GM19463 (cell line): ENCODE results near the gene CTNNA2.

Experiments used
- ATAC-seq: cut with Tn5 transposase; IDR thresholded peaks from one replicate; pipeline ENCODE4 v1.9.1; 2021; ENCODE audit warnings: mild to moderate bottlenecking, moderate library complexity; ENCODE audit not compliant: unreplicated experiment

Gene CTNNA2

GRCh38 chr2:80420530-80421208 lies 907.8 kb downstream of the CTNNA2 start:
- ATAC-seq, result no peak

DNA sequence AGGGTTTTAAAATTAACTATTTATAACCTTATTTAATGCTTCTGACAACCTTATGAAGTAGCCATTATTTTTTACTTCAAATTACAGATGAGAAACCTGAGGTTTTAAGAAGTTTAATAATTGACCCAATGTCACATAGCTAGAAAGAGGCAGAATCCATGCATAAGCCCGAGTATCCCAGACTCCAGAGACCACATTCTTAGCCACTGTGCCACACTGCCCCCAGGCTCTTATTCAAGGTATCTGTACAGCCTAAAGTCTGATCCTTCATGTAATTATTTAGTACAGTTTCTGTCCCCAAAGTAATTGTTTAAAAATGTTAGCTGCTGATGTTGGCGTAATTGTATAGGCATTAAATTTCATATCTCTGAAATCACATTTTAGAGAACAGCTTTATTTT lies 916.4 kb downstream of the CTNNA2 start:
- no peak for ATAC-seq

GRCh38 chr2:80437959-80438358 lies 925.1 kb downstream of the CTNNA2 start:
- ATAC-seq, result no peak

DNA sequence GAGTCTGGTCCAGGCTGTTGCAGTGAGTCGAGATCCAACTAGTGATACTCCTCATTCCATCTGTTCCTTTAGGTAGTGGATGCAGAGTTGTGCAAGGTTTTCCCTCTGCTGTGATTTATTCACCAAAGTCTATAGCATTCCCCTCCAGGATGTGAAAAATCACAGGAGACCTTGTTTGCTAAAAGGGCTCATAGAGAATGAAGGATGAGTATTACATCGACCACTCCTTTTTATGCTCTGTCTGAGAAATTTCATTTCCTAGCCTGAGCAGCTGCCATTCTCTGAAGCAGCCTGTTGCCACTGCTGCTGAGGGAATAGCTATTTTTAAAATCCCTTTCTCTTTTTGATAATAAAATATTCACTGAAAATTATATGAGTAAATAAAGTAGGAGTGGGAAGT lies 925.8 kb downstream of the CTNNA2 start:
- ATAC-seq, result no peak

DNA sequence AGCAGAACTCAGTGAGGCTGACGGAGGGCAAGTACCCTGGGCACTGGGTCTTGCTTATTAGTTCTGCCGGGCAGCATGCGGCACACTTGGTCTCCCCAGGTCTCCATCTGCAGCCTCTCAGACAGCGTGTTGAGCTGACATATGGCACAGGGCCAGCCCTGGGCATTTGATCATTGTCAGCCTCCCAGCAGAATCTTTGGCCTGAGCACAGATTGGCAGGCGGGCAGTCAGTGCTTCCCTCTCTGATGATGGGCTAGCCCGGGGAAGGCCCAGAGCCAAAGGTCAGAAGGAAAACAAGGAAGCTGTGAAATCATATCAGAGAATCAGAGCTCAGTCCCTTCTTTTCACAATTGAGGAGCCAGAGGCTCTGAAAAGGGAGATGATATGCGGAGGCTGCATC lies 941.8 kb downstream of the CTNNA2 start:
- ATAC-seq, result no peak

GRCh38 chr2:80459028-80459427 lies 946.2 kb downstream of the CTNNA2 start:
- no peak for ATAC-seq

- ATAC-seq, result no peak
These were observed 948.8 kb downstream of the CTNNA2 start for GRCh38 chr2:80461505-80462197.

DNA sequence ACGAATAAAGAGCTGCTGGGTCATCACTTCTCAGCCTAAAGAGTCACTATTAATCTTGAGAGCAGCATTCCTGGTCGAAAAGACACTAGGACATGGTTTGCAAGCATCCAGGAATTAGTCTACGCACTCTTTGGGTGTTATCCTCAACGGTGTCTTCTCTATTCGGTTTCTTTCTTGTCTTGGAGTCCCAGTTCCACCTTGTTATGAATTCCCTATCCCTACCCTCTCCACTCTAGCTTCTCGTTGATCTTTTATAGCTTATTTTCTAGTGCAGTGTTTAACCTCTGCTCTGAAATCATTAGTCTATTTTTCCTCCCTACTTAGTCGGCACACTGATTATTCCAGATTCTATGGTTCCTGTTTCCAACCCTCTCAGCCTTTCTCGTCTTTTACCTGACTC lies 949.8 kb downstream of the CTNNA2 start:
- ATAC-seq, result no peak

DNA sequence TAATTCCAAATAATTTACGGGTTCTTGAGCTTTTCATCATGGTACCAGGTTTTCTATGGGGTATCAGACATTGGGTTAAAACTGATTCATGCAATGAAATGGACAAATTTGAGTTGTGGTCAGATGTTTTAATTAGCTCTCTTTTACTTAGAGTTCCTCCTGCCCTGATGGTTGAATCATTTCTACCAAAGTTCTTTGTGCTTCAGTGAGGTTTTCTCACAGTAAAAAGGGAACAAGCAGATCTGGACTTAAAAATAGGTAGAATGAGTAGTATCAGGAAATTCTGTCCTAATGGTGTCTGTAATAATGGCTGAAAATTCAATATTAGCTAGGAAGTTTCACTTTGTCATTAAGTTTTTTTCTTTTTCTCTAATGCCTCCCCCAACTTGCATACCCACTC lies 951.4 kb downstream of the CTNNA2 start:
- no peak for ATAC-seq

DNA sequence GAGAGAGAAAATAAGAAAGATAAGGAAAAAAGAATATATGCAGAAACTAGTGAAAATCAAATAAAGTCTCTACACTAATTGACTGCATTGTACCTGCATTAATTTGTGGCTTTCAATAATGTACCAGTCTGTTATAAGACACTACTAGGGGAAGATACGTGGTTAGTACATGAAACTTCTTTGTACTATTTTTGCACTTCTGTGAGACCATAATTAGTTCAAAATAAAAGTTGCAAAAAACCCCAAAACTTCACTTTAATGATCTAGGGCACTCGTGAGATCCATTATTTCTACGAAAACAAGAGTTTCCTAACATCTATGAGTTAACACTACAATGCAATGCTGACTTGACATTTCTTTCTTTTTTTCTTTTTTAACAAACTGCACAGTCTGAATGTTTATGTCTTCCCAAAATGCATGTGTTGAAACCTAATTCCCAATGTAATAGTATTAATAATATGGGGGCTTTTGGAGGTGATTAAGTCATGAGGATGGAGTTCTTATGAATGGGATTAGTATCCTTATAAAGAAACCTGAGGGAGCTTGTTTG lies 954.5 kb downstream of the CTNNA2 start:
- ATAC-seq, result no peak

GRCh38 chr2:80469428-80469827 lies 956.6 kb downstream of the CTNNA2 start:
- ATAC-seq, result no peak

DNA sequence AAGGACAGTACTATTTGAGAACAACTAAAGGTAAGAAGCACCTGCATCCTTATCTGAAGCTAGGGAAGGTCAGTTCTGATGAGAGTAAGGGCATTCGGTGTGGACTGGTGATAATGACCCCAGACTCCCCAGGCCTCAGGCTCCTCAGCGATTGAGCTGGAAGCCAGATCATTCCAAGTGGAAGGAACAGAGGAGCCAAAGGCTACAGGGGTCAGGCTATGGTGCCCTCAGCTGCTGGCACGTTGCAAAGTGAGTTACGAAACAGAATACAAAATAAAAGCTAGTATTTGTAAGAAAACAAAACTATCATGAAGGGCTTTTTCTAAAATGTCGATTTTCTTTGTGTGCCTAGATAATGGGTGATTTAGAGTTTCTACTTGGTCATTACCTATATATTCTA lies 960.2 kb downstream of the CTNNA2 start:
- no peak for ATAC-seq

DNA sequence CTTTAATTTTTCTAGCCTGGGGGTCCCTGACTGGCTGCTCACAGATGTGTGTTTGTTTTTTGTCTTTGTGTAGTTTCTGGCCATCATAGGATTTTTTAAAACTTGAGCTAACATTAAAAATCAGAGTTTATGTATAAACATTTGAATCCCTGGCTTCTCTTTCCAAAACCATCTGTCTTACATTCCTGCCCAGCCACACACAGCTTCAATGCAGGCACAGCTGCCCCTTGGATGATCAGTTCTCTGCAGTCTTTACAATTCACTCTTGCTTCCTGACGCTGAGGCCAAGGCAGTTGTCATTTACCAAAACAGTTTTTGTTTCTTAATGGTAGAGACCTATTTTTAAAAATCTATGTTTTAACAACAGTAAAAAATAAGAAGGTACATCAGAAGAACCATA lies 960.9 kb downstream of the CTNNA2 start:
- ATAC-seq, result no peak

GRCh38 chr2:80475970-80476369 lies 963.1 kb downstream of the CTNNA2 start:
- no peak for ATAC-seq

DNA sequence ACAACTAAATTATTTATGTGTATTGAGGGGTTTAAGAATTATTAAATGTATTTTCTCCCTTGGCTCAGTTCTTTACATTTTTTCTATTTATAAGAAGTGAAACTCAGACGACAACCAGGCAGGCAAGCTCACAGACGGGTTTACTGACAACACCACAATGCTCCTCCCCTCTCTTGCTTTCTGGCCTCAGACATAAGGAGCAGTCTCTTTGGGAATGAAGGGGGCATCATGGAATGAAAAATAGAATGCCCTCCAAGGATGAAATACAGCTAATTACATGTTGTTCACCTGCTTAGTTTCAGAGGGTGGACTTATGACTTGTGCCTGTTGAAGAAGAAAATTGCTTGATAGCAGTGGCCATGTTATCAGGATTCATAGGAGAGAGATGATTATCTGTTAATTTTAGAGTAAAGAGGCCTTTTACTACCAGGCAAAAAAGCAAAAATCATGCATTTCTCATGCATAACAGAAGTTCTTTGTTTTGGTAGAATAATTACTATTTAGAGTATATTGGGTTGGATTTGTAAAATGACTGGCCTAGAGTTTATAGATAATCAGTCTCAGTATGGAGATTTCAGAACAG lies 963.8 kb downstream of the CTNNA2 start:
- ATAC-seq, result no peak

GRCh38 chr2:80482276-80482675 lies 969.4 kb downstream of the CTNNA2 start:
- ATAC-seq, result no peak

- ATAC-seq, result no peak
These were observed 976.9 kb downstream of the CTNNA2 start for GRCh38 chr2:80489717-80490116.

GRCh38 chr2:80490964-80491363 lies 978.1 kb downstream of the CTNNA2 start:
- no peak for ATAC-seq

GRCh38 chr2:80496346-80496745 lies 983.5 kb downstream of the CTNNA2 start:
- no peak for ATAC-seq

DNA sequence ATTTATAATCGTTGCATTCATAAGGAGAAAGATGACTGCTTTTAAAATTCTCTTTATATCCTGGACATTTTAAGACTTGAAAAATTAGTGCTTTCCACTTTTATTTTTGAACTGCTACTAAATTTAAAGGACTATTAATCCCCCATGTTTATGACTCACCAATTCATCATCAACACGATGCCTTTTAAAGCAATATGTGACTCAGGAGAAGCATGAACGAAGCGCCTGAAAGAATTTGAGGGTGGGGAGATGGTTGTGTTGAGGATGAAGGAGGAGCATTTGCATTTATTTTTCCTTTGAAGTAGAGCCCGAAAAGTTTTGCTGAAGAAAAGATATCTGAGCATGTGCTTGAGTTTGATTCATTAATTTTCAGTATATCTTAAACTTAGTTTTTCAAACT lies 983.9 kb downstream of the CTNNA2 start:
- no peak for ATAC-seq

DNA sequence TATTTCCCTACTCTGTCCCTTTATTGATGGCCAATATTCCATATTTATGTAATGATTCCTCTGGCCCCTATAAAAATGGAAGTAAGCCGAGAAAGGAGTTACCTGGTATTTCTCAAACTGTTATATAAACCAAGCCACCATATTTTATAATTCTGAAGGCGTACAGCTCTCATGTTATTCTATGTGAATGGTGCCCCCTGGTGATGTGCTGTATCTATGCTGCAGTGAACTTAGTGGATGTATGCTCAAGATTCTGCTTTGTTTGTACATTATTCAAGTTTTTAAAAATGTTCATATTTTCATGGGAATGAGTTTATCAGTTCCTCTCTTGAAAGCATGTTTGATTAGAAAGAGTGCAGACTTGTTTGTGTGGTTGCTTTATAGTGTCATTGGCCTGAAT lies 986.2 kb downstream of the CTNNA2 start:
- ATAC-seq, result no peak
